ENCODE data around the gene CYP2J2.
"Not testable (repeated sequence)": the region's sequence is repeated elsewhere in the genome, so short reads cannot be mapped to it uniquely, and the experiment has no call there.

The CYP2J2 gene

GRCh38 chr1:59856725-59857338 lies 69.7 kb downstream of the CYP2J2 start:
- H3K4ac ChIP-seq (ENCODE audit: low read depth, low read length) = no peak overlapping the region
- H2AK5ac ChIP-seq (ENCODE audit: low read length) = no peak overlapping the region
- peak; percentile 13 for DNase-seq
- H3K4me3 ChIP-seq (ENCODE audit: low read length) = no peak overlapping the region
- H3K4me2 ChIP-seq (ENCODE audit: low read length) = no peak overlapping the region
- H3K79me2 ChIP-seq (ENCODE audit: control insufficient read depth, insufficient read depth, low read length) = no peaks in the 10 kb centered on the region
- H3K27me3 ChIP-seq (ENCODE audit: insufficient read depth, low read length, poor library complexity) = no peaks in the 10 kb centered on the region
- no peak overlapping the region for H2BK120ac ChIP-seq (ENCODE audit: low read depth, low read length)
- H3K9ac ChIP-seq (ENCODE audit: low read length) = no peak overlapping the region
- no peak overlapping the region for H3K23ac ChIP-seq (ENCODE audit: low read length)
- WGBS (ENCODE audit: extremely low coverage, insufficient coverage, low lambda C conversion rate) = no CpG with 5 or more reads among the region's 4 CpGs
- no peaks in the 10 kb centered on the region for H3K36me3 ChIP-seq (ENCODE audit: control insufficient read depth, insufficient read depth, low read length)
- no peaks in the 10 kb centered on the region for H3K79me1 ChIP-seq (ENCODE audit: low read length)
- no peak overlapping the region for H3K18ac ChIP-seq (ENCODE audit: low read length)
- no peaks in the 10 kb centered on the region for H3K4me1 ChIP-seq (ENCODE audit: control insufficient read depth, low read depth, low read length)
- H2BK15ac ChIP-seq (replicated peaks; ENCODE audit: low read depth) = no peak overlapping the region
- no peak overlapping the region for H4K8ac ChIP-seq (ENCODE audit: low read depth, low read length)
- no peak overlapping the region for H3K56ac ChIP-seq (ENCODE audit: low read length)
- H3K27ac ChIP-seq (ENCODE audit: low read depth, low read length) = no peak overlapping the region
- H4K5ac ChIP-seq (ENCODE audit: low read length) = no peak overlapping the region
- H2BK5ac ChIP-seq (ENCODE audit: low read length) = no peak overlapping the region

GRCh38 chr1:59855297-59855696 lies 71.3 kb downstream of the CYP2J2 start:
- H3K9ac ChIP-seq (ENCODE audit: low read length); H3K36me3 ChIP-seq (ENCODE audit: control insufficient read depth, insufficient read depth, low read length); H3K56ac ChIP-seq (ENCODE audit: low read length); H2BK120ac ChIP-seq (ENCODE audit: low read depth, low read length); H3K27me3 ChIP-seq (ENCODE audit: insufficient read depth, low read length, poor library complexity); H3K4me1 ChIP-seq (ENCODE audit: control insufficient read depth, low read depth, low read length); H3K4me2 ChIP-seq (ENCODE audit: low read length); H4K8ac ChIP-seq (ENCODE audit: low read depth, low read length); H2AK5ac ChIP-seq (ENCODE audit: low read length); H3K4ac ChIP-seq (ENCODE audit: low read depth, low read length); H4K5ac ChIP-seq (ENCODE audit: low read length); H3K4me3 ChIP-seq (ENCODE audit: low read length); H3K23ac ChIP-seq (ENCODE audit: low read length); H3K79me1 ChIP-seq (ENCODE audit: low read length); DNase-seq; H2BK15ac ChIP-seq (replicated peaks; ENCODE audit: low read depth); H2BK5ac ChIP-seq (ENCODE audit: low read length); H3K27ac ChIP-seq (ENCODE audit: low read depth, low read length); H3K79me2 ChIP-seq (ENCODE audit: control insufficient read depth, insufficient read depth, low read length); H3K18ac ChIP-seq (ENCODE audit: low read length): not testable (repeated sequence)
- WGBS (ENCODE audit: extremely low coverage, insufficient coverage, low lambda C conversion rate) = no CpG with 5 or more reads among the region's 1 CpG

GRCh38 chr1:59852117-59852516 lies 74.5 kb downstream of the CYP2J2 start:
- no peaks in the 10 kb centered on the region for H3K79me1 ChIP-seq (ENCODE audit: low read length)
- H2BK15ac ChIP-seq (replicated peaks; ENCODE audit: low read depth) = no peak overlapping the region
- no peak overlapping the region for H3K56ac ChIP-seq (ENCODE audit: low read length)
- no peak overlapping the region for H3K4ac ChIP-seq (ENCODE audit: low read depth, low read length)
- no peaks in the 10 kb centered on the region for H3K27me3 ChIP-seq (ENCODE audit: insufficient read depth, low read length, poor library complexity)
- H3K4me2 ChIP-seq (ENCODE audit: low read length) = no peak overlapping the region
- no peak overlapping the region for H3K23ac ChIP-seq (ENCODE audit: low read length)
- WGBS (ENCODE audit: extremely low coverage, insufficient coverage, low lambda C conversion rate) = no CpG with 5 or more reads among the region's 1 CpG
- no peaks in the 10 kb centered on the region for H3K36me3 ChIP-seq (ENCODE audit: control insufficient read depth, insufficient read depth, low read length)
- no peak overlapping the region for H2BK5ac ChIP-seq (ENCODE audit: low read length)
- H4K5ac ChIP-seq (ENCODE audit: low read length) = no peak overlapping the region
- no peak overlapping the region for H3K4me3 ChIP-seq (ENCODE audit: low read length)
- no peak overlapping the region for H3K18ac ChIP-seq (ENCODE audit: low read length)
- H2BK120ac ChIP-seq (ENCODE audit: low read depth, low read length) = no peak overlapping the region
- no peaks in the 10 kb centered on the region for H3K79me2 ChIP-seq (ENCODE audit: control insufficient read depth, insufficient read depth, low read length)
- no peak for DNase-seq
- no peak overlapping the region for H3K9ac ChIP-seq (ENCODE audit: low read length)
- H2AK5ac ChIP-seq (ENCODE audit: low read length) = no peak overlapping the region
- H3K27ac ChIP-seq (ENCODE audit: low read depth, low read length) = no peak overlapping the region
- H3K4me1 ChIP-seq (ENCODE audit: control insufficient read depth, low read depth, low read length) = no peaks in the 10 kb centered on the region
- no peak overlapping the region for H4K8ac ChIP-seq (ENCODE audit: low read depth, low read length)

- Histone ChIP-seq H4K5ac (ENCODE audit: low read length) (no peak overlapping the region), H3K56ac (ENCODE audit: low read length) (no peak overlapping the region), H3K79me1 (ENCODE audit: low read length) (no peaks in the 10 kb centered on the region), H3K9ac (ENCODE audit: low read length) (no peak overlapping the region), H3K27ac (ENCODE audit: low read depth, low read length) (no peak overlapping the region), H3K27me3 (ENCODE audit: insufficient read depth, low read length, poor library complexity) (no peaks in the 10 kb centered on the region), H3K79me2 (ENCODE audit: control insufficient read depth, insufficient read depth, low read length) (no peaks in the 10 kb centered on the region), H2BK5ac (ENCODE audit: low read length) (no peak overlapping the region), H2BK15ac (replicated peaks; ENCODE audit: low read depth) (no peak overlapping the region), H3K23ac (ENCODE audit: low read length) (no peak overlapping the region), H2AK5ac (ENCODE audit: low read length) (no peak overlapping the region), H2BK120ac (ENCODE audit: low read depth, low read length) (no peak overlapping the region), H3K4me2 (ENCODE audit: low read length) (no peak overlapping the region), H3K4ac (ENCODE audit: low read depth, low read length) (no peak overlapping the region), H3K4me3 (ENCODE audit: low read length) (no peak overlapping the region), H3K4me1 (ENCODE audit: control insufficient read depth, low read depth, low read length) (no peaks in the 10 kb centered on the region), H4K8ac (ENCODE audit: low read depth, low read length) (no peak overlapping the region), H3K18ac (ENCODE audit: low read length) (no peak overlapping the region), H3K36me3 (ENCODE audit: control insufficient read depth, insufficient read depth, low read length) (no peaks in the 10 kb centered on the region)
- WGBS (ENCODE audit: extremely low coverage, insufficient coverage, low lambda C conversion rate) = no CpG with 5 or more reads among the region's 2 CpGs
- DNase-seq = no peak
Observed at GRCh38 chr1:59846895-59847282, 79.7 kb downstream of the CYP2J2 start.

GRCh38 chr1:59846209-59846894 lies 80.2 kb downstream of the CYP2J2 start:
- Histone ChIP-seq H3K4ac (ENCODE audit: low read depth, low read length) (no peak overlapping the region), H4K8ac (ENCODE audit: low read depth, low read length) (no peak overlapping the region), H3K79me2 (ENCODE audit: control insufficient read depth, insufficient read depth, low read length) (no peaks in the 10 kb centered on the region), H3K4me2 (ENCODE audit: low read length) (no peak overlapping the region), H3K4me1 (ENCODE audit: control insufficient read depth, low read depth, low read length) (no peaks in the 10 kb centered on the region), H3K9ac (ENCODE audit: low read length) (no peak overlapping the region), H3K36me3 (ENCODE audit: control insufficient read depth, insufficient read depth, low read length) (no peaks in the 10 kb centered on the region), H4K5ac (ENCODE audit: low read length) (no peak overlapping the region), H2AK5ac (ENCODE audit: low read length) (no peak overlapping the region), H2BK120ac (ENCODE audit: low read depth, low read length) (no peak overlapping the region), H3K18ac (ENCODE audit: low read length) (no peak overlapping the region), H3K27ac (ENCODE audit: low read depth, low read length) (no peak overlapping the region), H2BK15ac (replicated peaks; ENCODE audit: low read depth) (no peak overlapping the region), H3K79me1 (ENCODE audit: low read length) (no peaks in the 10 kb centered on the region), H3K4me3 (ENCODE audit: low read length) (no peak overlapping the region), H3K27me3 (ENCODE audit: insufficient read depth, low read length, poor library complexity) (no peaks in the 10 kb centered on the region), H3K23ac (ENCODE audit: low read length) (no peak overlapping the region), H2BK5ac (ENCODE audit: low read length) (no peak overlapping the region), H3K56ac (ENCODE audit: low read length) (no peak overlapping the region)
- WGBS (ENCODE audit: extremely low coverage, insufficient coverage, low lambda C conversion rate) = no CpG with 5 or more reads among the region's 3 CpGs
- no peak for DNase-seq

GRCh38 chr1:59845091-59845490 lies 81.5 kb downstream of the CYP2J2 start:
- no peak for DNase-seq
- Histone ChIP-seq H3K36me3 (ENCODE audit: control insufficient read depth, insufficient read depth, low read length) (no peaks in the 10 kb centered on the region), H3K18ac (ENCODE audit: low read length) (no peak overlapping the region), H3K23ac (ENCODE audit: low read length) (no peak overlapping the region), H3K79me1 (ENCODE audit: low read length) (no peaks in the 10 kb centered on the region), H3K4me3 (ENCODE audit: low read length) (no peak overlapping the region), H2AK5ac (ENCODE audit: low read length) (no peak overlapping the region), H3K4me1 (ENCODE audit: control insufficient read depth, low read depth, low read length) (no peaks in the 10 kb centered on the region), H2BK120ac (ENCODE audit: low read depth, low read length) (no peak overlapping the region), H3K56ac (ENCODE audit: low read length) (no peak overlapping the region), H3K9ac (ENCODE audit: low read length) (no peak overlapping the region), H3K79me2 (ENCODE audit: control insufficient read depth, insufficient read depth, low read length) (no peaks in the 10 kb centered on the region), H3K27me3 (ENCODE audit: insufficient read depth, low read length, poor library complexity) (no peaks in the 10 kb centered on the region), H3K27ac (ENCODE audit: low read depth, low read length) (no peak overlapping the region), H3K4me2 (ENCODE audit: low read length) (no peak overlapping the region), H2BK15ac (replicated peaks; ENCODE audit: low read depth) (no peak overlapping the region), H4K8ac (ENCODE audit: low read depth, low read length) (no peak overlapping the region), H2BK5ac (ENCODE audit: low read length) (no peak overlapping the region), H4K5ac (ENCODE audit: low read length) (no peak overlapping the region), H3K4ac (ENCODE audit: low read depth, low read length) (no peak overlapping the region)
- no CpG with 5 or more reads among the region's 2 CpGs for WGBS (ENCODE audit: extremely low coverage, insufficient coverage, low lambda C conversion rate)

Data from mesendoderm (in vitro differentiated cells).